Esophagus (tissue), 2 donors: Measurements from ENCODE around the gene CTNNA1. TPM values are rescaled to one million over a fixed set of nuclear protein-coding genes. Genes with fewer than 3 reads are reported as not detected.

ENCODE experiments used
- H3K27ac ChIP-seq, 2 donors: one replicate each; pipeline ENCODE4 v1.5.1; 2013; ENCODE audit warnings: low read depth in 2 of 2, mild to moderate bottlenecking in 2 of 2, inconsistent platforms in 1 of 2, low read length in 1 of 2, moderate library complexity in 1 of 2
- H3K27me3 ChIP-seq, 2 donors: one replicate each; pipeline ENCODE4 v1.6.1; 2013; ENCODE audit warnings: low read length in 2 of 2, control low read depth in 1 of 2, mild to moderate bottlenecking in 1 of 2; ENCODE audit not compliant: insufficient read depth in 2 of 2, control insufficient read depth in 1 of 2
- H3K36me3 ChIP-seq, 2 donors: one replicate each; pipeline ENCODE4 v1.6.1; 2013; ENCODE audit warnings: low read length in 1 of 2; ENCODE audit not compliant: control insufficient read depth in 2 of 2, insufficient read depth in 2 of 2
- H3K4me1 ChIP-seq, 2 donors: one replicate each; pipeline ENCODE4 v1.6.1; 2013; ENCODE audit warnings: low read length in 1 of 2; ENCODE audit not compliant: control insufficient read depth in 2 of 2, insufficient read depth in 2 of 2
- H3K4me3 ChIP-seq, 2 donors: one replicate each; pipeline ENCODE4 v1.5.1; 2013; ENCODE audit warnings: low read length in 2 of 2, mild to moderate bottlenecking in 2 of 2, low read depth in 1 of 2, moderate library complexity in 1 of 2
- H3K9me3 ChIP-seq, 2 donors: one replicate each; pipeline ENCODE4 v1.6.1; 2013; ENCODE audit warnings: mild to moderate bottlenecking in 2 of 2, low read depth in 1 of 2, low read length in 1 of 2, moderate library complexity in 1 of 2; ENCODE audit not compliant: control insufficient read depth in 2 of 2, insufficient read depth in 1 of 2
- WGBS, 2 donors: extraction: QIAGEN DNeasy Blood & Tissue Kit; methylation state at CpG; one replicate each; pipeline ENCODE4 v1.1.7; 2013; 5-methylcytosine and 5-hydroxymethylcytosine counted together
- polyA plus RNA-seq, 2 donors: library from polyadenylated mRNA; stranded (reverse); fragments of 200-250 nt; gene quantifications; one replicate each; pipeline ENCODE4 v1.2.3, GENCODE V29; 2013
- donor health status: healthy with polysubstance abuse.
- donor health status: Bipolar disorder and iron deficiency.

CTNNA1 gene
- polyA plus RNA-seq, 2 donors: 221 to 223 TPM

DNA sequence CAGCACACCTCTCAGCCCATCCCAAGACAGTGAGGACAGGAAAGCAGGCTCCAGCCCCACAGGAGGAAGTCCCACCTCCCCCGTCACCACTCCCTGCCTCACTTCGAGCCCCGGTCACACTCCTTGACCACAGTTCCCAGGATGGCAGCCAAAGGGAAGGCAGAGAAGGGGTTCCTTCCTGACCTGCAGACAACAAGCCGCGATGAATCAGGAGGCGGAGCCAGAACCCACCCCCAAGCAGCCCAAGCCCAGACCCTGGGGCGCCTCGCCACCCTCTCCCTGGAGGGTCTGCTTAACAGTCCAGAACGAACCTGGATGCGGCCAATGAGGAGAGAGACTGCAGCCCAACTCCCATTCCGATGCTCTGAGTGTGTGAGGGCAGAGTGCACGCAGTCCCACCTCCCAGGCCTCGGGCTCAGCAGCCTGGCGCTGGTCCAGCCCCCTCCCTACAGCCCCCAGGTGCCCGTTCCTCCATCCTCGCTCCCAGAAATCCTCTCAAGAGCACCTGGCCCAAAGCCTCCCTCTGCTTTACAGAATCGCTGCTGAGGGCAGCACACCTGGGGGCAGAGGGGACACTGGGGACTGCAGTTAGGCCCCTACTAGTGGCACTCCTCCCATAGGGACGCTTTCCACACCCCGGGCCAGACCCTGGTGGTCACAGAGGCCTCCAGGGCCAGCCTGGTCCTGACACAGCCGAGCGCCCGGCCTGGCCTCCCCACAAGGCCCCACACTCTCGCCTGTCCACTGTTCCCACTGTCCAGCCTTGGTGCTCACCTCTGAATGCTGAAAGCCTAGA is 191.5 kb downstream of the CTNNA1 start:
- no peak overlapping the region for H3K4me3 ChIP-seq
- H3K27me3 ChIP-seq: no peaks in the 10 kb centered on the region
- 75 to 79% methylated on average over 22 to 23 of the region's 23 CpGs for WGBS, 2 donors
- no peaks in the 10 kb centered on the region for H3K4me1 ChIP-seq
- H3K9me3 ChIP-seq: no peaks in the 10 kb centered on the region
- H3K27ac ChIP-seq: no peak overlapping the region
- peaks cover 0 to 11% of the 10 kb centered on the region in 2 donors for H3K36me3 ChIP-seq

DNA sequence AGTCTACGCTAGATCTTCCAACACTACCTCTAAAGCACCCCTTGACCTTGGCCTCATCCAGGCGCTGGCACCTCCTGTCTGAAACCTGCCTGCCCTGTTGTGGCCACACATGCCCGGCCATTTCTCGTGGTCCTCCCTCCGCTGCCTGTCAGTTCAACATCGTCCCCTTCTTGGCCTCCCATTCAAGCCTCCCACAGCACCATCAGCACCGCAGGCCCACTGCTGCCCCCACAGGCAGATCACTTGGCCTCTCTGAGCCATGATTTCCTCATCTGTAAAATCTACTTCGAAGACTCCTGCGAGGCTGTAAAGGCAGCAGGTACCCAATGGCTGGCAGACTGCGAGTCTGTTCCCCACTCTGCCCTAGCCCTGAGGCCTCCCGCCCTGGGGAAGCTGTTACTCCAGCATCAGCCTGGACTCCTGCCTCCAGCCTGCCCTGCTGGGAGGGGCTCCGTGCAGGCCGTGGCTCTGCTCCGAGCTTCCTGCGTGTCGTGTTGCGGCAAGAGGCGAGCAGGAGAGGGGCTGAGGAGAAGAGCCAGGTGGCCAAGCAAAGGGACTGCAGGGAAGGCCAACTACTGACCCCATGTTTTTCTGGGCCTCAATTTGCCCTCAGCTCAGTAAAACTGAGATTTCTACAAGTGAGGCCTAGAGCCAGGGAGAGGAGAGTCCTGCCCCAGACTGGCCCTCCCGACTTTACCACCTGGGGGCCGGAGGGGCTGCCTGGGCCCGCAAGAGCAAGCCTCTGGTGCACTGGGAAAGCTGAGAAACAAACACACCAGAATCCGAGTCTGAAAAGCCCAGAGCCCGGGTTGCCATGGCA is 192.4 kb downstream of the CTNNA1 start:
- H3K27ac ChIP-seq: no peak overlapping the region
- H3K27me3 ChIP-seq: no peaks in the 10 kb centered on the region
- H3K36me3 ChIP-seq: peaks cover 0 to 11% of the 10 kb centered on the region in 2 donors
- no peaks in the 10 kb centered on the region for H3K4me1 ChIP-seq
- H3K4me3 ChIP-seq: no peak overlapping the region
- H3K9me3 ChIP-seq: no peaks in the 10 kb centered on the region
- 85% methylated on average over 23 of the region's 23 CpGs for WGBS, 2 donors

DNA sequence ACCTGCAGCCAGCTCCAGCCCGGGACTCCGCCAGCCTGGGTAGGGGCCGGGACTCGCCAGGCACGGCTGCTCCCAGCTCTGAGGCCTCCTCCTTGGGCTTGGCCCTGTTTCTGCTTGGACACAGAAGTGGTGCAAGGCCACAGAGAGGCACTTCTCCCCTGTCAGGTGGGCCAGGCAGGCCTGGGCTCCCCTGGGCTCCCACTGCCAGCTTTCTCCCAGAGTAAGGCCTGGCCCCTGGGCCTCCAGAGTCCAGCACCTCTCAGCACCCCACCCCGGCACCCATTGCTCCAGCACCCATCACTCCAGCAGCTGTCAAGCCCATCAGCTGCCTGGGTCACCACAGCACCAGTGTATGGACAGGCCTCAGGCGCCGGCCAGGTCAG is 193.0 kb downstream of the CTNNA1 start:
- Histone ChIP-seq H3K27ac (no peak overlapping the region), H3K9me3 (no peaks in the 10 kb centered on the region), H3K36me3 (peaks cover 0 to 14% of the 10 kb centered on the region in 2 donors), H3K4me1 (no peaks in the 10 kb centered on the region), H3K27me3 (no peaks in the 10 kb centered on the region), H3K4me3 (no peak overlapping the region)
- 86 to 97% methylated on average over 8 of the region's 8 CpGs for WGBS, 2 donors

DNA sequence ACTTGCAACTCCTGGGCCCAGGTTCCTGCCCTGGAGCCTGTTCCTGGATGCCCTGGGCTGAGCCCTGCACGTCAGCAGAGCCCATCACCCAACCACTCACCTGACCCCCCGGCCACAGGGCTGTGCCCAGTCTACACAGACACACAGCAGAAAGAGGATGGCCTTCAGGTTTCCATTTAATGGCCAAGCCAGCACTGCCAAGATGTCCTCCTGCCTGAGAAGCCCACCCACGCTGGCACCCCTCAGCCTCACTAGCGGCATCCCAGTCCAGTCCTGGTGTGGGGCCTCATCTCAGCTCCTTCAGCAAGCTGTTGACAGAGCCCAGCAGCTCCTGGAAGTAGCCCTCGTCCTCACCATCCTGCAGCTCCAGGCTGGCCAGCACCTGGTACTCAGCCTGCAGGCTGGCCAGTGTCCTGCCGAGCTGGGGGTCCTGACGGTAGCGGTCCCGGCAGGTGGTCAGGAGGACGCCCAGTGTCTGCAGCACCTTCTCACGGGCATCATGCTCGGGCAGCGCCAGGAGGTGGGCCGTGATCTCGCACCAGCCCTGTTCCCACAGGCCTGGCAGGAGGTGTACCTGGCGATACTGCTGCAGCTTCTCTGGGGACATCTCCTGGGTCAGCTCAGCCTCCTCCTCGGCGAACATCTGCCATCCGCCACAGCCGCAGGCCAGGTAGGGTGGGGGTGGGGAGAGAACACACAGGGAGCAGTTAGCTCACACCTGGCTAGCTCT is 193.8 kb downstream of the CTNNA1 start:
- Histone ChIP-seq H3K4me3 (no peak overlapping the region), H3K27ac (no peak overlapping the region), H3K9me3 (no peaks in the 10 kb centered on the region), H3K27me3 (no peaks in the 10 kb centered on the region), H3K4me1 (peaks cover 2 to 6% of the 10 kb centered on the region in 2 donors), H3K36me3 (peaks cover 0 to 14% of the 10 kb centered on the region in 2 donors)
- WGBS, 2 donors: 91 to 95% methylated on average over 20 of the region's 20 CpGs

DNA sequence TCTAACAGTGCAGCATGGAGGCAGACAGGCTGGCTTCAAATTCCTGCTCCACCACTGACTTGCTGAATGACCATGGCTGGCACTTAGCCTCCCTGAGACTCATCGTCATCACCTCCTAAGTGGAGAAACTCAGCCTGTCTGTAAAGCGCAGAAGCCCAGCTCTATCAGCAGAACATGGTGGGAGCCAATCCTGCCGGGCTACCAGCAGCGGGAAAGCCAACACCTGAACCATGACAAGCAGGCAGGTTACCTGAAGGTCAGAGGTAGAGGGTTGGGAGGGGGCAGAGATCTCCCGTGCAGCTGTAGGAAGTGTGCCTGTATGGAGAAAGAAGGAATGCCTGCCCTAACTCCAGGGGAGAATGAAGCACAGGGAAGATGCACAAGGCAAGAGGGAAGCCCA is 194.6 kb downstream of the CTNNA1 start:
- H3K36me3 ChIP-seq: peaks cover 0 to 14% of the 10 kb centered on the region in 2 donors
- H3K4me1 ChIP-seq: peaks cover 5 to 13% of the 10 kb centered on the region in 2 donors
- 80 to 90% methylated on average over 5 of the region's 5 CpGs for WGBS, 2 donors
- H3K4me3 ChIP-seq: no peak overlapping the region
- H3K27me3 ChIP-seq: no peaks in the 10 kb centered on the region
- no peak overlapping the region for H3K27ac ChIP-seq
- H3K9me3 ChIP-seq: no peaks in the 10 kb centered on the region

DNA sequence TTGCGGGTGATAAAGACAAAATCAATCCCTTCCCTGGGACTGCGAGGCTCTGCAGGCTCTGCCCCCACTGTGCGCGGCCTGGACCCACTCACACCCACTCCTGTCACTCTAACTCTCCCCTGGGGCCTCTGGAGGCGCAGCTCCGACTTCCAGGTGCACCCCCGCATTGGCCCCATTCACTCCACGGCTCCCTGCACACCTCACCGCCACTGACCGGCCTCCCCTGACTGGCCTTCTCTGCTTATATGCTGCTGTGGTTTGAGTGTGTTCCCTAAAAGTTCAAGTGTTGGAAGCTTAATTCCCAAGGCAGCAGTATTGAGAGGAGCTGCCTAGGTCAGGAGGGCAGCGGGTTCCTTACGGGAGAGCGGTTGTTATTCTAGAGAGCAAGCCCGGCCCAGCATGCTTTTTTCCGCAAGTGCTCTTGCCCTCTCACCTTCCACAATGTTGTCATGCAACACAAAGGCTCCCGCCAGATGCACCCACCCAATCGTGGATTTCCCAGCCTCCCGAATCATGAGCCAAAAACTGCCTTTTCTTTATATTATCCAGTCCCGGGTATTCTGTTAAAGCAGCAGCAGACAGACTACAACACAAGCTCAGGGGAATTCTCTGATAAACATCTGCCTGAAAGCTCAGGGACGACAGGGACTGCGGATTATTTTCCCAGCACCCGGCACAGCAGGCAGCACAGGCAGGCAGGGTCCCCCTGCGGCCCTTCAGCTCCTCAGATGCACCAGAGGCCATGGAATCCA is 195.4 kb downstream of the CTNNA1 start:
- H3K9me3 ChIP-seq: no peaks in the 10 kb centered on the region
- H3K36me3 ChIP-seq: peaks cover 0 to 14% of the 10 kb centered on the region in 2 donors
- WGBS, 2 donors: 79 to 84% methylated on average over 23 of the region's 23 CpGs
- H3K4me3 ChIP-seq: no peak overlapping the region
- no peaks in the 10 kb centered on the region for H3K27me3 ChIP-seq
- H3K4me1 ChIP-seq: peaks cover 13 to 17% of the 10 kb centered on the region in 2 donors
- no peak overlapping the region for H3K27ac ChIP-seq

DNA sequence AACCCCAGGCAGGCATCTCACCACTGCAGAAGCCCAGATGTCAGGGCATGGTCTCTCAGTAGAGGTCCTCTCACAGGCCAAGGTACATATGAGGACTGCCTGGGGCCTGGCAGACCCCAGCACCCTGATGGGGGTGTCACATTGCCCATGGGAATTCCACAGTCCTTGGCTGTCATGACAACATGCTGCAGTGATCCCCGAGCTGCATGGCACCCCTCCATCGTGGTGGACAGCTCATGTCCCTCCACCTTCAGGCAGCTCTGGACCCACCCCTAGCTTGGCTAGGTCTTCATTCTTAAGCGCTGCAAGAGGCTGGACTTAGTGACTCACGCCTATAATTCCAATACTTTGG is 196.0 kb downstream of the CTNNA1 start:
- H3K36me3 ChIP-seq: peaks cover 0 to 14% of the 10 kb centered on the region in 2 donors
- no peaks in the 10 kb centered on the region for H3K27me3 ChIP-seq
- no peaks in the 10 kb centered on the region for H3K9me3 ChIP-seq
- no peak overlapping the region for H3K27ac ChIP-seq
- WGBS, 2 donors: 90 to 92% methylated on average over 4 of the region's 4 CpGs
- no peak overlapping the region for H3K4me3 ChIP-seq
- peaks cover 14 to 18% of the 10 kb centered on the region in 2 donors for H3K4me1 ChIP-seq

DNA sequence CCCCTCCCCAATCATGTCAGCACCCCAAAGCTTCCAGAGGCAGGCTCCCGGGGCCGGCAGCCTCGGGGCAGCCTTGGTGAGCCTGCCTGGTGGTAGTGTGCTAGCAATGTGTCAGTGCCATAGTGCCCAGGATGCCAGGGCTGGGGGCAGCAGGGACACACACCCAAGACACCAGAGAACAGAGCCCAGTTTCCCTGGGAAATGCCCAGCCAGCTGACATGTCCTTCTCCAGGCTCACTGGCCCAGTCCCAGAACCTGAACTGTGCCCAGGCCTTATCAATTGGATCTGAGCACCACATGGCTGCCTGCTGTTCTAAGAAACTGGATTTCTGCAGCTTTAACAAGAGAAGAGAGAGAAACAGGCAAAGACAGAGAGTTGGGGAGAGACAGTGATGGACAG is 196.8 kb downstream of the CTNNA1 start:
- Histone ChIP-seq H3K27ac (no peak overlapping the region), H3K36me3 (peaks cover 0 to 14% of the 10 kb centered on the region in 2 donors), H3K9me3 (no peaks in the 10 kb centered on the region), H3K4me3 (no peak overlapping the region), H3K4me1 (peaks cover 14 to 22% of the 10 kb centered on the region in 2 donors), H3K27me3 (no peaks in the 10 kb centered on the region)
- WGBS, 2 donors: 79% methylated on average over 3 of the region's 3 CpGs
